HAP-1 (cell line): ENCODE measurements around the gene CRHR1.
A peak's percentile ranks its signal among the peaks of the same experiment; 100 is the strongest.
"Not testable (repeated sequence)": the region's sequence is repeated elsewhere in the genome, so short reads cannot be mapped to it uniquely, and the experiment has no call there.

Experiments
- DNase-seq, 2 experiments: peaks; one replicate each; pipeline ENCODE4 v3.0.0-alpha.2; 2016 to 2020; ENCODE audit warnings: low spot score in 2 of 2
- H3K27me3 ChIP-seq: fragments of 250-450 bp; sonication (Bioruptor Pico); 2 replicates; pipeline ENCODE4 v1.5.1; 2020; ENCODE audit warnings: low read depth, mild to moderate bottlenecking, moderate library complexity
- H3K36me3 ChIP-seq: fragments of 250-450 bp; sonication (Bioruptor Pico); replicated peaks from 2 replicates; pipeline ENCODE4 v1.5.1; 2020; ENCODE audit warnings: mild to moderate bottlenecking
- H3K4me1 ChIP-seq: fragments of 250-450 bp; sonication (Bioruptor Pico); 2 replicates; pipeline ENCODE4 v1.5.1; 2020; ENCODE audit warnings: mild to moderate bottlenecking
- H3K4me3 ChIP-seq: fragments of 250-450 bp; sonication (Bioruptor Pico); 2 replicates; pipeline ENCODE4 v1.5.1; 2020; ENCODE audit warnings: mild to moderate bottlenecking, moderate library complexity
- H3K9me3 ChIP-seq: fragments of 250-450 bp; sonication (Bioruptor Pico); 2 replicates; pipeline ENCODE4 v1.5.1; 2020; ENCODE audit warnings: mild to moderate bottlenecking, moderate library complexity
- in situ Hi-C: fragments of 300-500 bp; cut with MboI; formaldehyde crosslinking; loops from 3 replicates; pipeline ENCODE4 v1.14.3; 2020; ENCODE audit warnings: low sequenced_read_pairs, inconsistent platforms, mixed read lengths

Gene CRHR1

DNA sequence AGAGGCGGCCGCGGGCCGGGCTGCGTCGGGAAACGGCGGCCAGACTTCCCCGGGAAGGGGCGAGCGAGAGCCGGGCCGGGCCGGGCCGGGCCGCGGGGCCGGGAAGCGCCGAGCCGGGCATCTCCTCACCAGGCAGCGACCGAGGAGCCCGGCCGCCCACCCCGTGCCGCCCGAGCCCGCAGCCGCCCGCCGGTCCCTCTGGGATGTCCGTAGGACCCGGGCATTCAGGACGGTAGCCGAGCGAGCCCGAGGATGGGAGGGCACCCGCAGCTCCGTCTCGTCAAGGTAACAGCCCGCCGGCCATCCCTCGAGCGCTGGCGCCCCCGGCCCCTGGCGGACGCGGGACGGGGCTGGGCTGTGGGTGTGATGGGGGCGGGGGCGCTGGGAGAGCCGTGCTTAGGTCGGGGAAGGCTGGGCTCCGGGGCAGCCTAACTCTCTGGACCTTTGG lies at the start of gene CRHR1:
CRHR1 (plus strand) TSS at position 28 of the 448 bp plus-strand sequence; CDS start at position 253, 225 bp downstream.
- Histone ChIP-seq H3K9me3 (no peaks in the 10 kb centered on the region), H3K4me3 (peak within 1 kb of the TSS; percentile 47), H3K4me1 (peaks cover 5% of the 10 kb centered on the region), H3K36me3 (no peaks in the 10 kb centered on the region), H3K27me3 (peaks cover 16% of the 10 kb centered on the region)
- no peak for DNase-seq
- in situ Hi-C loops = no loop called here

DNA sequence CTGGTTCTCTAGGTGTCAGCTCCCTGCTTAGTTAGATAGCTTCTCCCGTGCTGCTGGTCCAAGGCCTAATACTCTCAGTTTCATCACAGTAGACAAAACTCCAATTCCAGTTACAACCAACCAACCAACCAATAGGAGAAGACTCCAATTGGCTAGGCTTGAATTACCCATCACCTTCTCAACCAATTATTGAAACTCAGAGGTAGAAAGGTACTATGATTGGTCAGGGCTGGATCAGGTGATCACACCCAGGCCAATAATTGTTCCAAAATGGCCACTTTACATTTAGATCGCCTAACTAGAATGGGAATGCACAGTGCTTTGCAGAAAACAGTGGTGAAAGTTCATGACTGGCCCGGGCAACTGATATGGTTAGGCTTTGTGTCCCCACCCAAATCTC lies 49.5 kb upstream of the CRHR1 start:
- Histone ChIP-seq H3K36me3 (no peaks in the 10 kb centered on the region), H3K9me3 (no peaks in the 10 kb centered on the region; the same call in 1 of the 2 replicates), H3K4me1 (no peaks in the 10 kb centered on the region), H3K27me3 (peaks cover 5% of the 10 kb centered on the region), H3K4me3 (no peak overlapping the region)
- no peak for DNase-seq
- in situ Hi-C loops = no loop called here

DNA sequence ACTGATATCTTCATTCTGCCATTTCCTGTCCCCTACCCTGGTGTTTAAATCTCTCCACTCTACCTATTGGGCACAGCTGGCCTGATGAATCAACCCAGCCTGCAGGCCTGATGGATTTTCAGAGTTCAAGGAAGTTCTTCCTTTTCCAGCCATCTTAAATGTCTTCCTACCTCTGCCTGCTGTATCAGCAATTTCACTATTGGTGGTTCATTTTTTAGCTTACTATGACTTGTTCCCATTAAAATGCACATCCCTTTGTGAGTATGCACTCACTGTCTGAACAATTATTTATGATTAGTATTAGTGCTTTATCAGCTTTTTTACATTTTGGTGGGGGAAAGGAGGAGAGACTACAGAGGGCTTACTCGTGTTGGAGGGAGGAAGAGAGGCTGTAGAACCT lies 48.6 kb upstream of the CRHR1 start:
- in situ Hi-C loops = no loop called here
- Histone ChIP-seq H3K9me3 (no peaks in the 10 kb centered on the region; the same call in 1 of the 2 replicates), H3K4me3 (no peak overlapping the region), H3K4me1 (no peaks in the 10 kb centered on the region), H3K36me3 (no peaks in the 10 kb centered on the region), H3K27me3 (peaks cover 5% of the 10 kb centered on the region)
- no peak for DNase-seq

DNA sequence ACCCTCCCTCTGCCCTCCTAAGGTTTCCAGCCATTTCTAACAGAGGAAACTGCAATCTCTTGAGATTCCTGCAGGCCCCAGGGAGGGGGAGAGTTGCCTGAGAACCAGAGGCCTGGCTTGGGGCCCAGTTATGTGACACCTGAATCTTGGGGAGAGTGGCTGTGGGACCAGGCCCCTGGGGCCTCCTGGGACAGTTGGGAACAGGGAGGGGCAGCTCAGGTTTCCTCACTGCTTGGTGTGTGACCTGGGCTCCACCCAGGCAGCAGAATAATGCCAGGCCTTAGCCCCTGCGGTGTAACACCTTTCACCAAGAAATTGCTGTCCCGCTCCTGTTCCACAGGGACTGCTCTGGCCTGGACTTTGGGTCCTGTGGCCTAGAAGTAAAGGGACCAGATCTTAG lies 44.3 kb upstream of the CRHR1 start:
- Histone ChIP-seq H3K27me3 (peaks cover 32% of the 10 kb centered on the region), H3K4me3 (no peak overlapping the region), H3K36me3 (no peaks in the 10 kb centered on the region), H3K4me1 (no peaks in the 10 kb centered on the region), H3K9me3 (no peaks in the 10 kb centered on the region)
- in situ Hi-C loops = no loop called here
- DNase-seq = no peak

DNA sequence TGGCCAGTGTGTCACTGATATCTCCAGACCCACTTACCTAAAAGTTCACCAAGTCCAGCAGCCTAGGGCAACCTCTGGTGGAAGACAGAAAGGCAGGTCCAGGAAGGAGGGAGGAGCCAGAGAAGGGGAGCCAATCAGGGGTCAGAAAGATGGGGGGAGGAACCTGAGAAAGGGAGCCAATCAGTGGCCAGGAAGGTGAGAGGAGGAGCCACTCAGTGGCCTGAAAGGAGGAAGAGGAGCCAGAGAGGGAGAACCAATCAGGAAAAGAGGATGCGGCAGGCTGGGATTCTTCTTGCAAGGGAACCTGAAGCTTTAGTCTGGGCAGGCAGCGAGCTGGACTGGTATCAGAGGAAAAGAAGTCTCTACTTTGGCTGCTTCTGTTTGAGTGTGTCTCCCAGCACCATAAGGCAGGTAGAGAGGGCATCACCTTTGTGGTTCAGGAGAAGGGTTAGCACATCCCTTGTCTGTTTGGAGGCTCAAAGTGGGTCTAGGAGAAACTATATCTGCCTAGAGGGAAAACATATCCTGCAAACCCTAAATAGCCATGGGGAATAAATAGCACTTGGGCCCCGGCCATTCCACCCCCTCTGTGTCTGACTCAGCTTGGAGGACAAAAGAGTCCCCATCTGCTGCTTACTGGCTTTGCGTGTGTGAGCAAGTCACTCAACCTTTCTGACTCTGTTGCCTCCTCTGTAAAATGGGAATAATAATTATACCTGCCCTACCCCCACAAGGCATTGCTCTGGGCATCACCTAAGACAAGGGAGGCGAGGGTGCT lies 43.4 kb upstream of the CRHR1 start:
- DNase-seq = peak; percentile 47 to 72
- Histone ChIP-seq H3K4me1 (no peaks in the 10 kb centered on the region), H3K36me3 (no peaks in the 10 kb centered on the region), H3K27me3 (peaks cover 34% of the 10 kb centered on the region), H3K9me3 (no peaks in the 10 kb centered on the region), H3K4me3 (no peak overlapping the region)
- in situ Hi-C loops = no loop called here

DNA sequence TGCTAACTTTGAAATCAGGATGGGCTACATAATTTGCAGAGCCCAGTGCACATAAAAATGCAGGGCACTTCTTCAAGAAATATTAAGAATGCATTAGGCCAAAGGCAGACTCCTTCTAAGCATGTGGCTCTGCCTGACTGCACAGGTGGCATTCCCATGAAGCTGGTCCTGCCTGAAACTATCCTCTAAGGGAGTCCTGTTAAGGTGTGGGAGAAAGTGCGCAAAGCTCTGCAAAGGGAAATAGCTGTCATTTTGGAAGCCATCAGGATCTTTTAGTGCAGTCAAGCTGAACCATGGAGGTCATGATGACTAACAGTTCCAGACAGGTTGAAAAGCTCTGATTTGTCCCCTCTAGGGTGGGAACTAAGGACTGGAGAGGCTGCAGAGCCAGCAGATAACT lies 41.9 kb upstream of the CRHR1 start:
- H3K9me3 ChIP-seq = no peaks in the 10 kb centered on the region
- no peak overlapping the region for H3K4me3 ChIP-seq
- DNase-seq = no peak
- H3K36me3 ChIP-seq = no peaks in the 10 kb centered on the region
- in situ Hi-C loops = no loop called here
- no peaks in the 10 kb centered on the region for H3K4me1 ChIP-seq
- H3K27me3 ChIP-seq = peaks cover 30% of the 10 kb centered on the region

DNA sequence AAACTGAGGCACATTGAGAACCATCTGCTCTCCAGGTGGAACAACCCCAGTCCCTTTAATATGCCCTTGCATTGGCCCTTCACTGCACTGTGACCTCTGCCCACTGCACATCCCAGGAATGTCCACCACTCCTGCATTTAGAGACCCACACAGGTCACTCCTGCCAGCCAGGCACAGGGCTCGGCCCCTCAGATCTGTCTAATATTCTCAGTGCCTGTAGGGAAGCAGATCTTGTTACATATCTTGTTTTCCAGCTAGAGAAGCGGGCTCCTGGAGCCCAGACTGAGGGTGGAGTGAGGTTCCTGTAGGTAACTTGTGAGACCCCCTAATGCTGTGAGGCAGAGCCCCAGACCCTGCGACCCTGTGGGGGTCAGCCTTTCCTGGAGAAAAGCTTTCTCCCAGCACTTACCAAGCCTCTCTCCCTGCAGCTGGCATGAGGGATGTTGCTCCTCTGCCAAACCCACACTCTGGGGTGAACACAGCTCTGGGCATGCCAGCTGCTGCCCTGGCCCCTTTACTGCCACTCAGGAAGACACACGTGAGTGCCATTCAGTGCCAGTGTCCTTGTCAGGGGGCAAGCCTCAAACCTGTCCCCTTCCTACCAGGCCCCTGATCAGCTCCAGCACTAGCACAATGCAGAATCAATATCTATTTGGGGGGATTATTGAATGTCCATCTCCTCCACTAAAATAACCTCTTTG lies 40.3 kb upstream of the CRHR1 start:
- Histone ChIP-seq H3K4me1 (no peaks in the 10 kb centered on the region), H3K9me3 (no peaks in the 10 kb centered on the region), H3K27me3 (peaks cover 32% of the 10 kb centered on the region), H3K36me3 (no peaks in the 10 kb centered on the region), H3K4me3 (no peak overlapping the region)
- no peak for DNase-seq
- in situ Hi-C loops = no loop called here

DNA sequence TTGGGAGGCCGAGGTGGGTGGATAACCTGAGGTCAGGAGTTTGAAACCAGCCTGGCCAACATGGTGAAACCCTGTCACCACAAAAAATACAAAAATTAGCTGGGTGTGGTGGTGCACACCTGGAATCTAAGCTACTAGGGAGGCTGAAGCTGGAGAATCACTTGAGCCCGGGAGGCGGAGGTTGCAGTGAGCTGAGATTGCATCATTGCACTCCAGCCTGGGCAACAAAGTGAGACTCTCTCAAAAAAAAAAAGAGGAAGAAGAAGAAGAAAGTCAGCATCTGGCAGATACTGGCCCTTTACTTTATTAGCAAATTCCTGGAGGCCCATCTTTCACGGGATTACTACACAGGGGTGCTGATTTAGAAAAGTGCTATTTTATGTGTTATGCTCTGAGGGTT lies 39.3 kb upstream of the CRHR1 start:
- H3K27me3 ChIP-seq = peaks cover 32% of the 10 kb centered on the region
- H3K4me1 ChIP-seq, DNase-seq, in situ Hi-C loops, H3K36me3 ChIP-seq, H3K4me3 ChIP-seq, H3K9me3 ChIP-seq: not testable (repeated sequence)

DNA sequence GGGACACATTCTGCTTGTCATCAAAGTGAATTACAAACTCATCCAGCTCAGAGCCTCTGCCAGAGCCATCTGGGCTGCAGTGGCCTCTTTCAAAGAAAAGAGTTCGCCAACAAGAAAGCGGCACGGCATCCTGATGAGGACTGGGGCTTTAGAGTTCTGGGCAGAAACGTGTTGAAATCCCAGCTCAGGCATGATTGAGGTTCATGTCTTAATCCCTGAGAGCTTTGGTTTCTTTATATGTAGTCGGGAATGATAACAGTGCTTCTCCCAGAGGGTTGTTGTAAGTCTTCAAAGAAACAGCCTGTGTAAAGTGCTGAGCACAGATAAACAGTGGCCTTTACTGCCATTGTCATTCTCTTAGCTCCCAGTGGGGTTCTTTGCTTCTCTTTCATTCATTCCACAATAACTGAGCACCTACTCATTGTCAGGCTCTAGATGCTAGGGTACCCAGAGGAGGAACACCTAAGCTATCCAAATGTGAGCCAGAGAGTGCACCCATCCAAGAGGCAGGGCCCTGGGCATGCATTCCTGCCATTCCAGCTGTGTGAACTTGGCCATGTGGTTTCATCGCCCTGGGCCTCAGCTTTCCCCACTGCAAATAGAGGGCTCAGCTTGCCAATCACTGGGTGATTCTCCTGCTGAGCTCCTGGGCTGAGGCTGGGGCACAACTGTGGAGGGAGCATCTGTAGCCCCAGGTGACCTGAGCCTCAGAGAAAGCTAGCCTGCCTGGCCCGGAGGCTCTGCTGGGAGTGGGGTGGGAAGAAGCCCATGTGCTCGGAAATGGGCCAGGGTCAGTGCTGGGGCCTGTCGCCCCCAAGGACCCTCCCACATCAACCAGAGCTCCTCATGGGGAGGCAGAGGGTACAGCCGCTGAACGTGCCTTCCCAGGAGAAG lies 38.3 kb upstream of the CRHR1 start:
- Histone ChIP-seq H3K4me1 (no peaks in the 10 kb centered on the region), H3K4me3 (no peak overlapping the region), H3K36me3 (no peaks in the 10 kb centered on the region), H3K9me3 (no peaks in the 10 kb centered on the region), H3K27me3 (peaks cover 32% of the 10 kb centered on the region)
- in situ Hi-C loops = no loop called here
- no peak for DNase-seq

DNA sequence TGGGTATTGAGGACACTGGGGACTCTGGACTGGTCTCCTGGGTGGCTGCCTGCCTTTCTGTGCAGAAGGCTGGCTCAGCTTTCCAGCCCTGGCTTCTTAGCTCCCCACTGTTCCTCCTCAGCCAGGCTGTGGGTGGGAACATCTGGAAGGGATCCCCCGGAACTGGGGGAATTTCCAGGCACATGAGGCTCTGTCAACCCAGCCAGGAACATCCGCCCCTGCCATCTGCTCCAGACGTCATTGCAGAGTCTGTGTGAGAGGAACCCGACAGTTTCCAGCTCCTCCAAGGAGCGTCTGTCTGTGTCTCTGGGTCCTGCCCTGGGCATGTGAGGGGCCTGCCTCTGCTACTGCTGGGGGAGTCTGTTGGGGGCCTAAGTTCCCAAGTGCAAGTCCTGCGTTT lies 36.2 kb upstream of the CRHR1 start:
- in situ Hi-C loops = no loop called here
- H3K9me3 ChIP-seq = no peaks in the 10 kb centered on the region
- H3K36me3 ChIP-seq = no peaks in the 10 kb centered on the region
- no peaks in the 10 kb centered on the region; the same call in 1 of the 2 replicates for H3K4me1 ChIP-seq
- H3K27me3 ChIP-seq = peaks cover 21% of the 10 kb centered on the region
- DNase-seq = no peak
- no peak overlapping the region for H3K4me3 ChIP-seq

DNA sequence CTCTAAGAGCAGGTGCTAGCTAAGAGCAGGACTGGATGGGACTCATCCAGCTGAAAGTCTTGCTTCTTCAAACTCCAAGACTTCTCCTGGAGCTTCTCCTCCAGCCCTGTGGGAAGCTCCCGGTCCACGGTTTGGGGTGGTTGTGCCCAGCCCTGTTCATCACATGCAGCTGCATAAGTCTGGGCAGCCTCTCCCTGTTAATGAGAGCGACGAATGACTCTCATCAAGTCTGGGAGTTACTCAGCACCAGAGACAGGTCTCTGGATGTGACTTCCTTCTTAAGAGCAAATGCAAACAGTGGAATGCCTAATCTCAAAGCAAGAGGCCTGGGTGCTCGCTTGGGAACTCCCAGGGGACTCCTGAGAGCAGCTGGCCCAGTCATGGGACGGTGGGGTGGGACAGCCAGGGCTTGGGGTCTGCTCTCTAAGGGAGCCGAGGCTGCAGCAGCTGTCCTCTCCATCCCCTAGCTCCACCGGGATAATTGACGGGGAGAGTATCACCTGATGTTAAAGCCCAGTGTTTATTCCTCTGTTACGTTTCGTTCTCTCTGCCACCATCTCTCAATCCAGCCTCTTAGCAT lies 35.3 kb upstream of the CRHR1 start:
- H3K36me3 ChIP-seq = no peaks in the 10 kb centered on the region
- H3K27me3 ChIP-seq = peaks cover 13% of the 10 kb centered on the region
- no peak overlapping the region for H3K4me3 ChIP-seq
- DNase-seq = no peak
- H3K9me3 ChIP-seq = no peaks in the 10 kb centered on the region
- in situ Hi-C loops = no loop called here
- H3K4me1 ChIP-seq = no peaks in the 10 kb centered on the region; the same call in 1 of the 2 replicates

DNA sequence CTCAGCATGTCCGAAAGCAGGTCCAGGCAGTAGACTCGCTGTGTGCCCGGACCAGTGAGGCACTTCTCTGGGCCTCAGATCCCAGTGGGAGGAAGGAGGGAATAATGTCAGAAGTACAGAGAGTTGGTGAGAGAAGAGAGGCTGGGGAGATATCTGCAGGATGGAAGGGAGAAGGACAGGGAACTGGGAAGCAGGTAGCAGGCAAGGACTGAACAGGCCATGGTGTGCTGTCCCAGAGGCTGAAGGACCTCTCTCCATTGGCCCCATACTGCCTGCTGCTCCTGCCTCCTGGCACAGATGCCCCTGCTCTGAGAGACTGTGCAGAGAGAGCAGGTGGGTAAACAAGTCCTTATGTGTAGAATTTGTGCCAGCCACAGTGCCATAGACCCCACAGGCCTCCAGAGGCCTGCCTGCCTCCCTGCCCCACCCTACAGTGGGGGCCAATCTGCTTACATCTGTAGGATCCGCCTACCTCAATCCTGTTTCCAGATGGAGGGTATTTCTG lies 34.2 kb upstream of the CRHR1 start:
- DNase-seq = no peak
- Histone ChIP-seq H3K4me3 (no peak overlapping the region), H3K9me3 (no peaks in the 10 kb centered on the region), H3K36me3 (no peaks in the 10 kb centered on the region), H3K27me3 (peaks cover 9% of the 10 kb centered on the region), H3K4me1 (no peaks in the 10 kb centered on the region; the same call in 1 of the 2 replicates)
- in situ Hi-C loops = no loop called here

DNA sequence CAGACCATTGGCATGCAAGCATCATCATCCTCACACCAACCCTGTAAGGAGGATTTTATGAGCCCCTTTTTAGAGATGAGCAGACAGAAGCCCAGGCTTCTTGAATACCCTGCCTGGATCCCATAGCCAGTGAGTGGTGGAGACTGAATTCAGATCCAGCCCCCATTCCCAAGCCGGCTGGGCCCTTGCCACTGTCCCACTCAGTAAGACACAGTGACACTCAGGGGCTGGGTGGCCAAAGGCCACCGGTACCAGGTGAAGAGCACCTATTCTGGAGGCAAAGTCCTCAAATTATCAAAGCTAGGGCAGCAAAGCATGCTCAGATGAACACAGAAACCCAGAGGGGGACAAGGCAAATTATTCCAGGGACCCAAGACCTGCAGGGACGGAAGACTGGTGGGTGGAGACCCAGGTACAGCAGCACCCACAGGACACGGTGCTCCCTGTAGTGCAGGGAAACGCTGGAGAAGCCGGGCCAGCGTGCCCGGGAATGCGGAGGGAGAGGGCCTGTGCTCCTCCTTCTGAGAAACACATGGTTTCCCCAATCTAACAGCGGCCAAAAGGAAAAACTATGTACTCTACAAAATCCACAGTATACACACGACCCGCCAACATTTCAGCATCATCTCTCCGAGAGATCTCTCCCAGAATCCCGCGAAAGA lies 33.2 kb upstream of the CRHR1 start:
- H3K36me3 ChIP-seq = no peaks in the 10 kb centered on the region
- H3K9me3 ChIP-seq = no peaks in the 10 kb centered on the region
- H3K4me3 ChIP-seq = no peak overlapping the region
- DNase-seq = no peak
- no peaks in the 10 kb centered on the region; the same call in 1 of the 2 replicates for H3K4me1 ChIP-seq
- in situ Hi-C loops = no loop called here
- H3K27me3 ChIP-seq = peaks cover 9% of the 10 kb centered on the region
